HCT116 (cell line): Measurements from ENCODE around the gene USP47.

Experiments
- CTCF ChIP-seq, 3 experiments: fragments of 200-600 bp in 1 of 3; sonication (generic) in 1 of 3; IDR thresholded peaks in 2 of 3; conservative IDR thresholded peaks in 1 of 3; 2 replicates each; pipeline ENCODE4 v1.5.1; 2012 to 2017; ENCODE audit warnings: low read depth in 2 of 3, low read length in 2 of 3, antibody characterized with exemption in 1 of 3, borderline replicate concordance in 1 of 3, control low read depth in 1 of 3, mild to moderate bottlenecking in 1 of 3, mixed read lengths in 1 of 3, mixed run types in 1 of 3, moderate library complexity in 1 of 3; ENCODE audit not compliant: insufficient read depth in 1 of 3
- EZH2 ChIP-seq: fragments of 200-600 bp; sonication (generic); IDR thresholded peaks from 2 replicates; pipeline ENCODE4 v1.6.1; 2017; ENCODE audit warnings: antibody characterized with exemption, mixed run types
- POLR2A ChIP-seq: IDR thresholded peaks from 2 replicates; pipeline ENCODE4 v1.7.0; 2011; ENCODE audit warnings: borderline replicate concordance; ENCODE audit not compliant: insufficient read depth, insufficient read length; ENCODE audit errors: extremely low read depth
- TF ChIP-seq, protein P1 (sequence below): IDR thresholded peaks from 2 replicates; pipeline ENCODE4 v1.6.1; 2011; ENCODE audit warnings: mild to moderate bottlenecking, low read length, moderate library complexity; ENCODE audit not compliant: insufficient replicate concordance; ENCODE audit errors: extremely low read depth

GRCh38 chr11:11814614-11815452 is 26.9 kb upstream of the USP47 start:
- TF ChIP-seq EZH2 (no peak), CTCF (IDR thresholded peaks at IDR 0.05 in 2 of 3, conservative IDR thresholded peaks at IDR 0.05 in 1 of 3; ENCODE audit: borderline replicate concordance in 1 of 3, insufficient read depth in 1 of 3, low read depth in 2 of 3, low read length in 2 of 3) (no peak), POLR2A (no peak)
- TF ChIP-seq, protein P1, sequence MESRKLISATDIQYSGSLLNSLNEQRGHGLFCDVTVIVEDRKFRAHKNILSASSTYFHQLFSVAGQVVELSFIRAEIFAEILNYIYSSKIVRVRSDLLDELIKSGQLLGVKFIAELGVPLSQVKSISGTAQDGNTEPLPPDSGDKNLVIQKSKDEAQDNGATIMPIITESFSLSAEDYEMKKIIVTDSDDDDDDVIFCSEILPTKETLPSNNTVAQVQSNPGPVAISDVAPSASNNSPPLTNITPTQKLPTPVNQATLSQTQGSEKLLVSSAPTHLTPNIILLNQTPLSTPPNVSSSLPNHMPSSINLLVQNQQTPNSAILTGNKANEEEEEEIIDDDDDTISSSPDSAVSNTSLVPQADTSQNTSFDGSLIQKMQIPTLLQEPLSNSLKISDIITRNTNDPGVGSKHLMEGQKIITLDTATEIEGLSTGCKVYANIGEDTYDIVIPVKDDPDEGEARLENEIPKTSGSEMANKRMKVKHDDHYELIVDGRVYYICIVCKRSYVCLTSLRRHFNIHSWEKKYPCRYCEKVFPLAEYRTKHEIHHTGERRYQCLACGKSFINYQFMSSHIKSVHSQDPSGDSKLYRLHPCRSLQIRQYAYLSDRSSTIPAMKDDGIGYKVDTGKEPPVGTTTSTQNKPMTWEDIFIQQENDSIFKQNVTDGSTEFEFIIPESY: no peak
